GM10248 (cell line): ENCODE results near the gene RAB5IF.

Experiments used
- CTCF ChIA-PET: fragments of 300-600 bp; sonication (Branson Sonifier 250); formaldehyde crosslinking; extraction: SDS; loops from one replicate; lab custom pipeline; 2021; ENCODE audit warnings: antibody characterized with exemption; lab: Yijun Ruan, JAX
- POLR2A ChIA-PET: fragments of 350-650 bp; sonication (Branson Sonifier 250); formaldehyde crosslinking; extraction: SDS; loops from one replicate; lab custom pipeline; 2020; ENCODE audit warnings: antibody characterized with exemption; lab: Yijun Ruan, JAX
- DNase-seq: peaks from one replicate; pipeline ENCODE4 v3.0.0; 2012; ENCODE audit errors: extremely low spot score
- CTCF ChIP-seq: IDR thresholded peaks from 2 replicates; pipeline ENCODE4 v1.5.1; 2012; ENCODE audit warnings: mild to moderate bottlenecking, low read depth; ENCODE audit errors: extremely low read depth, missing control alignments, control extremely low read depth

Gene RAB5IF

DNA sequence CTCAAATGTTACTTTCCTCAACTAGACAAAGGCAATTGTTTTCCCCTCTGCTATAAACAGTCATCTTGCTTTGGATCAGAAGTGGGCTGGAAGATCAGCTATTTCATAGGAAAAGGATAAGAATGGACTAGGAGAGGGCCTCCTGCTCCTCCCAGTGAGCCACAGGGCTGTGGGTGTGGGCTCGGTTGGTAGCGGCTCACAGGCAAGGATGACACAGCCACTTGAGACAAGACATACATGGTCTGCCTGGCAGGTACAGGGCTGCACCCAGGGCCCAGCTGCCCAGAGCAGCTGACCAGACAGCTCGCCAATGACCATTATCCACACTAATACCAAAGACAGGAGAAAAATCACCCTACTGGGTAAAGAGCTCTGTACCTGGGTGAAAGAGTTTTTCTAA, 49.4 kb downstream of the RAB5IF start:
- no peak for TF ChIP-seq CTCF
- no peak for DNase-seq
- ChIA-PET CTCF (interaction anchor here (1.0 to 2.1 kb wide), 3 partner anchors 11 to 154 kb away, joined by 3 to 4 read pairs (median 4); no protein-coding TSS in a partner anchor), POLR2A (no interaction called here)

- CTCF ChIA-PET, result interaction anchor here (1.3 kb wide), 1 partner anchor 9 kb away, joined by 3 read pairs; no protein-coding TSS in a partner anchor
- POLR2A ChIA-PET, result no interaction called here
- TF ChIP-seq CTCF, result no peak
- no peak for DNase-seq
These were observed 51.2 kb downstream of the RAB5IF start for GRCh38 chr20:36656733-36657132.

- CTCF ChIA-PET, result interaction anchor here (0.8 to 1.1 kb wide), 3 partner anchors 9 to 26 kb away, joined by 3 to 5 read pairs (median 5); no protein-coding TSS in a partner anchor
- POLR2A ChIA-PET, result no interaction called here
- no peak for DNase-seq
- no peak for TF ChIP-seq CTCF
These were observed 52.7 kb downstream of the RAB5IF start for GRCh38 chr20:36658300-36658699.
